Uterus (tissue), 4 donors: ENCODE measurements around the gene UHRF2. TPM values are rescaled to one million over a fixed set of nuclear protein-coding genes. Genes with fewer than 3 reads are reported as not detected.
"Not testable (repeated sequence)": the region's sequence is repeated elsewhere in the genome, so short reads cannot be mapped to it uniquely, and the experiment has no call there.

Source experiments
- DNase-seq, 2 donors: peaks; one replicate each; pipeline ENCODE4 v3.0.0-alpha.2; 2019 to 2020
- H3K27ac ChIP-seq, 2 donors: fragments of 200-600 bp; sonication (generic); 1 replicate in 1 of 2; 2 replicates in 1 of 2; pipeline ENCODE4 v1.5.1; 2016 to 2018
- H3K27me3 ChIP-seq, 2 donors: fragments of 200-600 bp; sonication (generic); one replicate each; pipeline ENCODE4 v1.5.1; 2018 to 2019; ENCODE audit warnings: control low read depth in 1 of 2
- H3K36me3 ChIP-seq, 2 donors: fragments of 200-600 bp; sonication (generic); one replicate each; pipeline ENCODE4 v1.5.1; 2019; ENCODE audit warnings: control low read depth in 1 of 2
- H3K4me1 ChIP-seq, 2 donors: fragments of 200-600 bp; sonication (generic); one replicate each; pipeline ENCODE4 v1.5.1; 2018 to 2019; ENCODE audit warnings: control low read depth in 1 of 2
- H3K4me3 ChIP-seq, 2 donors: fragments of 200-600 bp; sonication (generic); 1 replicate in 1 of 2; 2 replicates in 1 of 2; pipeline ENCODE4 v1.5.1; 2018 to 2019; ENCODE audit warnings: mild to moderate bottlenecking in 1 of 2
- H3K9me3 ChIP-seq, 2 donors: fragments of 200-600 bp; sonication (generic); one replicate each; pipeline ENCODE4 v1.5.1; 2019; ENCODE audit warnings: control low read depth in 1 of 2
- CTCF ChIP-seq, 4 experiments: fragments of 200-600 bp in 2 of 4; fragments of 450-650 bp in 2 of 4; sonication (generic) in 2 of 4; IDR thresholded peaks; one replicate each; pipeline ENCODE4 v1.5.1; 2016 to 2019; ENCODE audit warnings: antibody characterized with exemption in 4 of 4, mild to moderate bottlenecking in 2 of 4, moderate library complexity in 1 of 4
- POLR2A ChIP-seq, 2 donors: fragments of 450-650 bp; IDR thresholded peaks; one replicate each; pipeline ENCODE4 v1.6.1; 2016; ENCODE audit warnings: antibody characterized with exemption in 2 of 2, mild to moderate bottlenecking in 1 of 2, moderate library complexity in 1 of 2
- intact Hi-C: fragments of 100-400 bp; cut with DNase I; formaldehyde crosslinking; loops from one replicate; pipeline ENCODE4 v1.15.1; 2023; ENCODE audit warnings: low total_unique reads
- total RNA-seq, 4 donors: library from RNA; depleted of rRNA in 3 of 4; stranded (reverse); fragments of >200 nt in 3 of 4; gene quantifications; one replicate each; pipeline versions ENCODE4 v1.1.0 to v1.2.4, GENCODE V29; 2014 to 2023
- donor health status: DM: yes; HTN: yes; CAD: no.

The UHRF2 gene
- total RNA-seq, 4 donors from 2014 or later: 40.7 to 107 (median 63.1) TPM

- Histone ChIP-seq H3K36me3 (no peaks in the 10 kb centered on the region), H3K4me1 (peaks cover 0 to 5% of the 10 kb centered on the region in 2 donors), H3K4me3 (no peak overlapping the region), H3K27ac (no peak overlapping the region), H3K9me3 (no peaks in the 10 kb centered on the region), H3K27me3 (no peaks in the 10 kb centered on the region)
- no peak for DNase-seq
- intact Hi-C loops: no loop called here
- no peak for TF ChIP-seq CTCF (IDR thresholded peaks at IDR 0.05)
- TF ChIP-seq POLR2A (IDR thresholded peaks at IDR 0.05): no peak
These were observed 37.8 kb downstream of the UHRF2 start for GRCh38 chr9:6450641-6451375.

GRCh38 chr9:6455292-6455691 lies 42.3 kb downstream of the UHRF2 start:
- intact Hi-C loops, DNase-seq, H3K27me3 ChIP-seq, H3K4me1 ChIP-seq, H3K9me3 ChIP-seq, H3K4me3 ChIP-seq, H3K36me3 ChIP-seq, H3K27ac ChIP-seq: not testable (repeated sequence)

- intact Hi-C loops, DNase-seq, H3K27ac ChIP-seq, H3K4me1 ChIP-seq, H3K9me3 ChIP-seq, H3K4me3 ChIP-seq, H3K36me3 ChIP-seq, H3K27me3 ChIP-seq: not testable (repeated sequence)
These were observed 45.7 kb downstream of the UHRF2 start for GRCh38 chr9:6458704-6459103.

- no peaks in the 10 kb centered on the region for H3K36me3 ChIP-seq
- no peaks in the 10 kb centered on the region for H3K9me3 ChIP-seq
- H3K4me3 ChIP-seq: no peak overlapping the region
- no peak overlapping the region for H3K27ac ChIP-seq
- no peaks in the 10 kb centered on the region for H3K27me3 ChIP-seq
- no peak for DNase-seq
- no peaks in the 10 kb centered on the region for H3K4me1 ChIP-seq
- no peak for TF ChIP-seq CTCF (IDR thresholded peaks at IDR 0.05)
- TF ChIP-seq POLR2A (IDR thresholded peaks at IDR 0.05): no peak
- intact Hi-C loops: no loop called here
These were observed 46.7 kb downstream of the UHRF2 start for GRCh38 chr9:6459718-6460117.

- TF ChIP-seq POLR2A (IDR thresholded peaks at IDR 0.05): no peak
- H3K4me1 ChIP-seq: no peaks in the 10 kb centered on the region
- DNase-seq: no peak
- no peaks in the 10 kb centered on the region for H3K36me3 ChIP-seq
- no peaks in the 10 kb centered on the region for H3K9me3 ChIP-seq
- no peaks in the 10 kb centered on the region for H3K27me3 ChIP-seq
- intact Hi-C loops: no loop called here
- no peak overlapping the region for H3K27ac ChIP-seq
- no peak overlapping the region for H3K4me3 ChIP-seq
These were observed 47.3 kb downstream of the UHRF2 start for GRCh38 chr9:6460189-6460768.

- H3K27ac ChIP-seq: no peak overlapping the region
- no peaks in the 10 kb centered on the region for H3K4me1 ChIP-seq
- DNase-seq: no peak
- H3K27me3 ChIP-seq: no peaks in the 10 kb centered on the region
- no peak overlapping the region for H3K4me3 ChIP-seq
- intact Hi-C loops: no loop called here
- H3K9me3 ChIP-seq: no peaks in the 10 kb centered on the region
- H3K36me3 ChIP-seq: no peaks in the 10 kb centered on the region
- no peak for TF ChIP-seq POLR2A (IDR thresholded peaks at IDR 0.05)
- TF ChIP-seq CTCF (IDR thresholded peaks at IDR 0.05): no peak
These were observed 48.6 kb downstream of the UHRF2 start for GRCh38 chr9:6461619-6462018.
